Esophagus muscularis mucosa (tissue), 3 donors: Measurements from ENCODE around the gene PCNT.

Experiments
- CTCF ChIP-seq, 3 experiments: fragments of 200-600 bp in 2 of 3; fragments of 450-650 bp in 1 of 3; sonication (generic) in 2 of 3; IDR thresholded peaks; one replicate each; pipeline ENCODE4 v1.5.1; 2017 to 2019; ENCODE audit warnings: antibody characterized with exemption in 3 of 3, mild to moderate bottlenecking in 2 of 3, moderate library complexity in 1 of 3
- POLR2A ChIP-seq: fragments of 450-650 bp; IDR thresholded peaks from one replicate; pipeline ENCODE4 v1.6.1; 2017; ENCODE audit warnings: antibody characterized with exemption, moderate library complexity, mild to moderate bottlenecking, low read depth
- POLR2AphosphoS5 ChIP-seq, 2 donors: sonication (generic); formaldehyde crosslinking; IDR thresholded peaks; one replicate each; pipeline ENCODE4 v1.6.1; 2017; ENCODE audit warnings: antibody characterized with exemption in 2 of 2

GRCh38 chr21:46388896-46389295 is 64.9 kb downstream of the PCNT start:
- no peak for TF ChIP-seq POLR2A
- no peak for TF ChIP-seq CTCF (IDR thresholded peaks at IDR 0.05)
- TF ChIP-seq POLR2AphosphoS5 (IDR thresholded peaks at IDR 0.05), result no peak
